Measurements from ENCODE around the gene KRTAP3-2. TPM values are rescaled to one million over a fixed set of nuclear protein-coding genes. Genes with fewer than 3 reads are reported as not detected.

KRTAP3-2 gene
- total and polyA plus RNA-seq, 2 donors (not counting 1 experiment from before 2014, with no cell fraction given), result not detected

- Mint-ChIP-seq H3K4me3 (no peak within 1 kb of the TSS), H3K4me1 (no peaks in the 10 kb centered on the region), H3K27me3 (peaks cover 55% of the 10 kb centered on the region), H3K27ac (no peak within 1 kb of the TSS), H3K9me3 (ENCODE audit: insufficient read depth) (no peaks in the 10 kb centered on the region)
- H3K4me1 ChIP-seq (ENCODE audit: control insufficient read depth in 2 of 2, insufficient read depth in 2 of 2, low read length in 2 of 2), result no peaks in the 10 kb centered on the region
- H4K20me1 ChIP-seq (ENCODE audit: control insufficient read depth, insufficient read depth, low read length, poor library complexity, severe bottlenecking), result no peaks in the 10 kb centered on the region
- no peak within 1 kb of the TSS for H3K9ac ChIP-seq (ENCODE audit: low read length)
- H3K79me2 ChIP-seq (ENCODE audit: control insufficient read depth, insufficient read depth, low read length), result no peaks in the 10 kb centered on the region
- POLR2A ChIA-PET, result no interaction called here
- H3K36me3 ChIP-seq (replicated peaks in 1 of 2; ENCODE audit: control extremely low read depth in 1 of 2, control insufficient read depth in 1 of 2, extremely low read depth in 1 of 2, insufficient read depth in 2 of 2, low read length in 1 of 2), result no peaks in the 10 kb centered on the region
- TF ChIP-seq, protein P1, sequence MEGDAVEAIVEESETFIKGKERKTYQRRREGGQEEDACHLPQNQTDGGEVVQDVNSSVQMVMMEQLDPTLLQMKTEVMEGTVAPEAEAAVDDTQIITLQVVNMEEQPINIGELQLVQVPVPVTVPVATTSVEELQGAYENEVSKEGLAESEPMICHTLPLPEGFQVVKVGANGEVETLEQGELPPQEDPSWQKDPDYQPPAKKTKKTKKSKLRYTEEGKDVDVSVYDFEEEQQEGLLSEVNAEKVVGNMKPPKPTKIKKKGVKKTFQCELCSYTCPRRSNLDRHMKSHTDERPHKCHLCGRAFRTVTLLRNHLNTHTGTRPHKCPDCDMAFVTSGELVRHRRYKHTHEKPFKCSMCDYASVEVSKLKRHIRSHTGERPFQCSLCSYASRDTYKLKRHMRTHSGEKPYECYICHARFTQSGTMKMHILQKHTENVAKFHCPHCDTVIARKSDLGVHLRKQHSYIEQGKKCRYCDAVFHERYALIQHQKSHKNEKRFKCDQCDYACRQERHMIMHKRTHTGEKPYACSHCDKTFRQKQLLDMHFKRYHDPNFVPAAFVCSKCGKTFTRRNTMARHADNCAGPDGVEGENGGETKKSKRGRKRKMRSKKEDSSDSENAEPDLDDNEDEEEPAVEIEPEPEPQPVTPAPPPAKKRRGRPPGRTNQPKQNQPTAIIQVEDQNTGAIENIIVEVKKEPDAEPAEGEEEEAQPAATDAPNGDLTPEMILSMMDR (IDR thresholded peaks at IDR 0.05), result no peak
- no peak for TF ChIP-seq EZH2 (IDR thresholded peaks at IDR 0.05; ENCODE audit: borderline replicate concordance, insufficient read depth, low read depth, low read length, poor library complexity, severe bottlenecking)
- H3K4me2 ChIP-seq (replicated peaks; ENCODE audit: low read depth, low read length, poor library complexity, severe bottlenecking), result no peak within 1 kb of the TSS
- peaks cover 0 to 10% (median 6%) of the 10 kb centered on the region in 4 experiments for H3K27me3 ChIP-seq (replicated peaks in 1 of 4; ENCODE audit: control extremely low read depth in 1 of 4, control insufficient read depth in 3 of 4, insufficient read depth in 4 of 4, low read length in 3 of 4)
- no peak within 1 kb of the TSS for H3K27ac ChIP-seq (ENCODE audit: low read length in 2 of 2)
- 68% methylated on average over 4 of the region's 4 CpGs for WGBS (ENCODE audit: insufficient coverage)
- H3K4me3 ChIP-seq (ENCODE audit: control extremely low read depth in 1 of 5, extremely low read depth in 1 of 5, insufficient read depth in 1 of 5, low read depth in 2 of 5, low read length in 4 of 5), result no peak within 1 kb of the TSS
- H2AFZ ChIP-seq (ENCODE audit: insufficient read depth, low read depth, low read length, poor library complexity, severe bottlenecking), result no peak within 1 kb of the TSS
- H3K9me3 ChIP-seq (ENCODE audit: control extremely low read depth in 1 of 3, control insufficient read depth in 2 of 3, insufficient read depth in 1 of 3, low read length in 2 of 3), result no peaks in the 10 kb centered on the region
- ATAC-seq (ENCODE audit: low read depth), result no peak
- CTCF ChIA-PET, result no interaction called here
- intact Hi-C loops (cut with micrococcal nuclease), result no loop called here
- DNase-seq, result no peak
Measured at GRCh38 chr17:40993839-40994238, 5.9 kb downstream of the KRTAP3-2 start, which contains the start of gene KRTAP3-3. KRTAP3-3 (minus strand) TSS chr17:40994164; CDS start chr17:40994097, 67 bp downstream.

GRCh38 chr17:40993084-40993483 lies 6.6 kb downstream of the KRTAP3-2 start:
- ATAC-seq (ENCODE audit: low read depth) (no peak), DNase-seq (no peak)
- no peaks in the 10 kb centered on the region for H3K4me1 ChIP-seq (ENCODE audit: control insufficient read depth in 2 of 2, insufficient read depth in 2 of 2, low read length in 2 of 2)
- no peaks in the 10 kb centered on the region for H3K9me3 ChIP-seq (ENCODE audit: control extremely low read depth in 1 of 3, control insufficient read depth in 2 of 3, insufficient read depth in 1 of 3, low read length in 2 of 3)
- Mint-ChIP-seq H3K4me3 (no peak overlapping the region), H3K4me1 (no peaks in the 10 kb centered on the region), H3K27me3 (peaks cover 51% of the 10 kb centered on the region), H3K27ac (no peak overlapping the region), H3K9me3 (ENCODE audit: insufficient read depth) (no peaks in the 10 kb centered on the region)
- H3K9ac ChIP-seq (ENCODE audit: low read length), result no peak overlapping the region
- CTCF ChIA-PET, result no interaction called here
- no peak overlapping the region for H3K27ac ChIP-seq (ENCODE audit: low read length in 2 of 2)
- H2AFZ ChIP-seq (ENCODE audit: insufficient read depth, low read depth, low read length, poor library complexity, severe bottlenecking), result no peak overlapping the region
- no peaks in the 10 kb centered on the region for H3K79me2 ChIP-seq (ENCODE audit: control insufficient read depth, insufficient read depth, low read length)
- H3K36me3 ChIP-seq (replicated peaks in 1 of 2; ENCODE audit: control extremely low read depth in 1 of 2, control insufficient read depth in 1 of 2, extremely low read depth in 1 of 2, insufficient read depth in 2 of 2, low read length in 1 of 2), result no peaks in the 10 kb centered on the region
- no CpG with 5 or more reads among the region's 2 CpGs for WGBS (ENCODE audit: insufficient coverage)
- H3K4me3 ChIP-seq (ENCODE audit: control extremely low read depth in 1 of 5, extremely low read depth in 1 of 5, insufficient read depth in 1 of 5, low read depth in 2 of 5, low read length in 4 of 5), result no peak overlapping the region
- no peaks in the 10 kb centered on the region for H4K20me1 ChIP-seq (ENCODE audit: control insufficient read depth, insufficient read depth, low read length, poor library complexity, severe bottlenecking)
- peaks cover 0 to 10% (median 6%) of the 10 kb centered on the region in 4 experiments for H3K27me3 ChIP-seq (replicated peaks in 1 of 4; ENCODE audit: control extremely low read depth in 1 of 4, control insufficient read depth in 3 of 4, insufficient read depth in 4 of 4, low read length in 3 of 4)
- no peak overlapping the region for H3K4me2 ChIP-seq (replicated peaks; ENCODE audit: low read depth, low read length, poor library complexity, severe bottlenecking)
- intact Hi-C loops (cut with micrococcal nuclease), result no loop called here
- TF ChIP-seq, protein P1 (IDR thresholded peaks at IDR 0.05), result no peak
- TF ChIP-seq EZH2 (IDR thresholded peaks at IDR 0.05; ENCODE audit: borderline replicate concordance, insufficient read depth, low read depth, low read length, poor library complexity, severe bottlenecking), result no peak
- POLR2A ChIA-PET, result no interaction called here

All from B cell (primary cell).